ENCODE results near the gene GALR3. TPM values are rescaled to one million over a fixed set of nuclear protein-coding genes. Genes with fewer than 3 reads are reported as not detected.

Gene GALR3
- total and polyA plus RNA-seq, 2 experiments from 2014 or later, result 0.29 TPM; not detected in 1

DNA sequence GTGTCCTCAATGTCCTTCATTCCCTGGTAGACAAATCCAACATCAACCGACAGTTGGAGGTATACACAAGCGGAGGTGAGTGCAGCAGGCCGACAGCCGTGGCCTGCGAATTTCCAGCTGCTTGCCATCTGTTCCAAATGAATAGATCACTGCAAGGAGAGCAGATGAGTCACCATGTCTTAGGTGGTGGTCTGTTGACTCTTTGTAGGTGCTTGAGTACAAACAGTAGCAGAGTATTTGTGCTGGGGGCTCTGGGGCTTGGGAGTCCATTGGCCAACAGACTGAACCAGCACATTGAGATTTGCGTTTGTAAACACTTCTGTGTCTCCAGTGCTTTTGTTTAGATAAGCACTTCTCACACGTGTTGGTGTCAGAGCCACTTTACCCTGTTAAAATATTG, 47.1 kb downstream of the GALR3 start:
- H3K9me3 ChIP-seq (ENCODE audit: low read depth), result no peaks in the 10 kb centered on the region
- no peak overlapping the region for H3K4me3 ChIP-seq
- no peaks in the 10 kb centered on the region for H3K36me3 ChIP-seq (replicated peaks; ENCODE audit: insufficient read depth, low read depth)
- no peaks in the 10 kb centered on the region for H3K9me2 ChIP-seq (replicated peaks; ENCODE audit: insufficient read depth)
- H3K79me2 ChIP-seq, result peaks cover 5% of the 10 kb centered on the region
- no peaks in the 10 kb centered on the region for H3K27me3 ChIP-seq
- TF ChIP-seq, protein P1, sequence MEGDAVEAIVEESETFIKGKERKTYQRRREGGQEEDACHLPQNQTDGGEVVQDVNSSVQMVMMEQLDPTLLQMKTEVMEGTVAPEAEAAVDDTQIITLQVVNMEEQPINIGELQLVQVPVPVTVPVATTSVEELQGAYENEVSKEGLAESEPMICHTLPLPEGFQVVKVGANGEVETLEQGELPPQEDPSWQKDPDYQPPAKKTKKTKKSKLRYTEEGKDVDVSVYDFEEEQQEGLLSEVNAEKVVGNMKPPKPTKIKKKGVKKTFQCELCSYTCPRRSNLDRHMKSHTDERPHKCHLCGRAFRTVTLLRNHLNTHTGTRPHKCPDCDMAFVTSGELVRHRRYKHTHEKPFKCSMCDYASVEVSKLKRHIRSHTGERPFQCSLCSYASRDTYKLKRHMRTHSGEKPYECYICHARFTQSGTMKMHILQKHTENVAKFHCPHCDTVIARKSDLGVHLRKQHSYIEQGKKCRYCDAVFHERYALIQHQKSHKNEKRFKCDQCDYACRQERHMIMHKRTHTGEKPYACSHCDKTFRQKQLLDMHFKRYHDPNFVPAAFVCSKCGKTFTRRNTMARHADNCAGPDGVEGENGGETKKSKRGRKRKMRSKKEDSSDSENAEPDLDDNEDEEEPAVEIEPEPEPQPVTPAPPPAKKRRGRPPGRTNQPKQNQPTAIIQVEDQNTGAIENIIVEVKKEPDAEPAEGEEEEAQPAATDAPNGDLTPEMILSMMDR (IDR thresholded peaks at IDR 0.05; ENCODE audit: poor library complexity), result no peak
- no peak for TF ChIP-seq EZH2phosphoT487 (IDR thresholded peaks at IDR 0.05; ENCODE audit: low read depth, severe bottlenecking, unreplicated experiment)
- no peak for TF ChIP-seq EZH2 (IDR thresholded peaks at IDR 0.05; ENCODE audit: borderline replicate concordance)
- no peak overlapping the region for H3K4me2 ChIP-seq
- H3K27ac ChIP-seq, result no peak overlapping the region
- H3K4me1 ChIP-seq (ENCODE audit: insufficient read depth), result no peaks in the 10 kb centered on the region
- no peak overlapping the region for H2AFZ ChIP-seq
- H4K20me1 ChIP-seq (ENCODE audit: insufficient read depth, poor library complexity, severe bottlenecking), result no peaks in the 10 kb centered on the region
- 86% methylated on average over 7 of the region's 7 CpGs for WGBS (ENCODE audit: low lambda C conversion rate, missing lambda C conversion rate)
- no peak for DNase-seq (ENCODE audit: low spot score)

MicroRNAs within 50 kb of the gene (microRNA counts, 767-probe panel; counts per million panel counts)
- microRNA hsa-miR-658 (not detected), microRNA hsa-miR-659-3p (not detected)

Small RNA genes lying within 50 kb of the gene (microRNA-seq; reads per million reads assigned to microRNA genes)
- 3.1 reads per million for gene MIR659

Small RNA genes lying within 50 kb of the gene (small RNA-seq; reads per million reads assigned to genes)
- 0.47 reads per million, percentile 34 among the genes with 10 or more reads in this experiment for gene MIR659

Other genes with a start within 250 kb of the GALR3 start
- 60.1 and 80.9 TPM in 2 replicates for gene LGALS2, start 243.3 kb upstream of the GALR3 start, total RNA-seq
- 115 and 125 TPM in 2 replicates for gene LGALS2, start 243.3 kb upstream of the GALR3 start, polyA plus RNA-seq
- gene GGA1, start 214.5 kb upstream of the GALR3 start, total RNA-seq, result 25.5 and 30.2 TPM in 2 replicates
- 51.5 and 75.3 TPM in 2 replicates for gene GGA1, start 214.5 kb upstream of the GALR3 start, polyA plus RNA-seq
- gene SH3BP1, start 183.7 kb upstream of the GALR3 start, total RNA-seq, result 6.4 and 14.0 TPM in 2 replicates
- 12.3 and 21.6 TPM in 2 replicates for gene SH3BP1, start 183.7 kb upstream of the GALR3 start, polyA plus RNA-seq
- gene PDXP, start 164.7 kb upstream of the GALR3 start, total RNA-seq, result 15.0 and 18.3 TPM in 2 replicates
- 25.0 and 27.6 TPM in 2 replicates for gene PDXP, start 164.7 kb upstream of the GALR3 start, polyA plus RNA-seq
- gene LGALS1, start 147.7 kb upstream of the GALR3 start, total RNA-seq, result 780 and 875 TPM in 2 replicates
- 565 and 568 TPM in 2 replicates for gene LGALS1, start 147.7 kb upstream of the GALR3 start, polyA plus RNA-seq
- gene NOL12, start 137.0 kb upstream of the GALR3 start, total RNA-seq, result 11.4 and 22.6 TPM in 2 replicates
- 27.6 and 31.9 TPM in 2 replicates for gene NOL12, start 137.0 kb upstream of the GALR3 start, polyA plus RNA-seq
- gene TRIOBP, start 126.3 kb upstream of the GALR3 start, total RNA-seq, result 51.2 and 57.2 TPM in 2 replicates
- gene TRIOBP, start 126.3 kb upstream of the GALR3 start, polyA plus RNA-seq, result 96.1 and 97.4 TPM in 2 replicates
- gene GCAT, start 15.4 kb upstream of the GALR3 start, total RNA-seq, result 20.2 and 20.4 TPM in 2 replicates
- 31.5 and 40.0 TPM in 2 replicates for gene GCAT, start 15.4 kb upstream of the GALR3 start, polyA plus RNA-seq
- gene ANKRD54, start 21.0 kb downstream of the GALR3 start, total RNA-seq, result 28.5 and 30.4 TPM in 2 replicates
- 29.9 and 33.2 TPM in 2 replicates for gene ANKRD54, start 21.0 kb downstream of the GALR3 start, polyA plus RNA-seq
- gene EIF3L, start 26.0 kb downstream of the GALR3 start, total RNA-seq, result 365 and 421 TPM in 2 replicates
- 172 and 199 TPM in 2 replicates for gene EIF3L, start 26.0 kb downstream of the GALR3 start, polyA plus RNA-seq
- 20.3 and 26.1 TPM in 2 replicates for gene MICALL1, start 82.9 kb downstream of the GALR3 start, total RNA-seq
- 11.7 and 15.0 TPM in 2 replicates for gene MICALL1, start 82.9 kb downstream of the GALR3 start, polyA plus RNA-seq
- 0.30 TPM in 1 of 2 replicates, not detected in the other for gene C22orf23, start 130.2 kb downstream of the GALR3 start, total RNA-seq
- 0.29 TPM in 1 of 2 replicates, not detected in the other for gene C22orf23, start 130.2 kb downstream of the GALR3 start, polyA plus RNA-seq
- 59.4 and 74.3 TPM in 2 replicates for gene POLR2F, start 130.3 kb downstream of the GALR3 start, total RNA-seq
- 119 and 129 TPM in 2 replicates for gene POLR2F, start 130.3 kb downstream of the GALR3 start, polyA plus RNA-seq
- not detected in 2 replicates for gene SOX10, start 161.2 kb downstream of the GALR3 start, total RNA-seq
- not detected in 2 replicates for gene SOX10, start 161.2 kb downstream of the GALR3 start, polyA plus RNA-seq
- gene PICK1, start 234.0 kb downstream of the GALR3 start, total RNA-seq, result 26.2 and 42.7 TPM in 2 replicates
- 43.1 and 54.9 TPM in 2 replicates for gene PICK1, start 234.0 kb downstream of the GALR3 start, polyA plus RNA-seq